Thoracic aorta (tissue), 2 donors: ENCODE measurements around the gene MPIG6B. TPM values are rescaled to one million over a fixed set of nuclear protein-coding genes. Genes with fewer than 3 reads are reported as not detected.

Source experiments
- ATAC-seq: fragments of 150-250 bp; one replicate; pipeline ENCODE4 v1.8.0; 2017; ENCODE audit warnings: low read depth; ENCODE audit not compliant: insufficient number of reproducible peaks, low FRiP score
- DNase-seq: peaks from one replicate; pipeline ENCODE4 v3.0.0-alpha.2; 2020; ENCODE audit warnings: low spot score
- H3K27ac ChIP-seq, 2 donors: fragments of 200-600 bp; sonication (generic); 1 replicate in 1 of 2; 2 replicates in 1 of 2; pipeline ENCODE4 v1.5.1; 2016; ENCODE audit warnings: mild to moderate bottlenecking in 2 of 2, moderate library complexity in 2 of 2
- H3K27me3 ChIP-seq: fragments of 200-600 bp; sonication (generic); replicated peaks from 2 replicates; pipeline ENCODE4 v1.6.0; 2016; ENCODE audit warnings: mild to moderate bottlenecking; ENCODE audit not compliant: insufficient read depth
- H3K36me3 ChIP-seq: fragments of 200-600 bp; sonication (generic); one replicate; pipeline ENCODE4 v1.5.1; 2016
- H3K4me1 ChIP-seq, 2 donors: fragments of 200-600 bp; sonication (generic); 1 replicate in 1 of 2; 2 replicates in 1 of 2; pipeline versions ENCODE4 v1.5.1 to v1.6.0; 2016; ENCODE audit warnings: low read depth in 2 of 2, mild to moderate bottlenecking in 1 of 2; ENCODE audit not compliant: control insufficient read depth in 1 of 2
- H3K4me3 ChIP-seq: fragments of 200-600 bp; sonication (generic); 2 replicates; pipeline ENCODE4 v1.5.1; 2016; ENCODE audit warnings: mild to moderate bottlenecking
- H3K9me3 ChIP-seq: fragments of 200-600 bp; sonication (generic); 2 replicates; pipeline ENCODE4 v1.5.1; 2016
- CTCF ChIP-seq: fragments of 200-600 bp; sonication (generic); IDR thresholded peaks from one replicate; pipeline ENCODE4 v1.5.1; 2019; ENCODE audit warnings: antibody characterized with exemption
- total RNA-seq, 2 donors: library from RNA; depleted of rRNA; stranded (reverse); fragments of >200 nt; gene quantifications; one replicate each; pipeline versions ENCODE4 v1.1.0 to v1.2.3, GENCODE V29; 2016

Gene MPIG6B
- total RNA-seq, 2 donors from 2014 or later, result not detected

GRCh38 chr6:31722173-31722572, 1.0 kb upstream of the MPIG6B start:
- DNase-seq (no peak), ATAC-seq (no peak)
- TF ChIP-seq CTCF, result no peak
- Histone ChIP-seq H3K27ac (no peak overlapping the region), H3K9me3 (no peaks in the 10 kb centered on the region), H3K36me3 (peaks cover 17% of the 10 kb centered on the region), H3K27me3 (no peaks in the 10 kb centered on the region), H3K4me3 (no peak overlapping the region), H3K4me1 (peaks cover 0 to 3% of the 10 kb centered on the region in 2 donors)

GRCh38 chr6:31723980-31724691, 963 bp downstream of the MPIG6B start:
- Histone ChIP-seq H3K4me3 (no peak overlapping the region), H3K27me3 (no peaks in the 10 kb centered on the region), H3K4me1 (peaks cover 13 to 19% of the 10 kb centered on the region in 2 donors), H3K27ac (no peak overlapping the region), H3K9me3 (no peaks in the 10 kb centered on the region), H3K36me3 (peaks cover 26% of the 10 kb centered on the region)
- ATAC-seq (no peak), DNase-seq (no peak)
- no peak for TF ChIP-seq CTCF

GRCh38 chr6:31725502-31726350, 2.6 kb downstream of the MPIG6B start:
- H3K27me3 ChIP-seq, result no peaks in the 10 kb centered on the region
- DNase-seq, result no peak
- no peaks in the 10 kb centered on the region for H3K9me3 ChIP-seq
- ATAC-seq, result no peak
- H3K36me3 ChIP-seq, result peaks cover 28% of the 10 kb centered on the region
- H3K27ac ChIP-seq, result no peak overlapping the region
- H3K4me3 ChIP-seq, result no peak overlapping the region
- H3K4me1 ChIP-seq, result peaks cover 16 to 24% of the 10 kb centered on the region in 2 donors
- TF ChIP-seq CTCF, result no peak

GRCh38 chr6:31727034-31727716, 4.0 kb downstream of the MPIG6B start:
- peak overlapping the region; percentile 40 to 98 for H3K27ac ChIP-seq
- peaks cover 16 to 26% of the 10 kb centered on the region in 2 donors for H3K4me1 ChIP-seq
- ATAC-seq, result no peak
- no peak for TF ChIP-seq CTCF
- no peaks in the 10 kb centered on the region for H3K9me3 ChIP-seq
- DNase-seq, result no peak
- H3K4me3 ChIP-seq, result no peak overlapping the region
- no peaks in the 10 kb centered on the region for H3K27me3 ChIP-seq
- H3K36me3 ChIP-seq, result peaks cover 40% of the 10 kb centered on the region
